ENCODE measurements around the gene ZFHX3.

ZFHX3 gene

GRCh38 chr16:72884037-72884436 lies 163.9 kb downstream of the ZFHX3 start:
- POLR2A ChIA-PET = no interaction called here
- DNase-seq (ENCODE audit: extremely low spot score) = no peak
- no peak for TF ChIP-seq HDGF (IDR thresholded peaks at IDR 0.05; ENCODE audit: borderline replicate concordance)
- no peak for TF ChIP-seq FOXK2 (IDR thresholded peaks at IDR 0.05)
- no peak for TF ChIP-seq TARDBP (IDR thresholded peaks at IDR 0.05)
- no peak for TF ChIP-seq BHLHE40 (IDR thresholded peaks at IDR 0.05; ENCODE audit: borderline replicate concordance)
- no peak for TF ChIP-seq PKNOX1 (IDR thresholded peaks at IDR 0.05)
- TF ChIP-seq LEF1 (IDR thresholded peaks at IDR 0.05; ENCODE audit: borderline replicate concordance) = no peak
- TF ChIP-seq ZNF384 (IDR thresholded peaks at IDR 0.05) = no peak
- TF ChIP-seq SUZ12 (IDR thresholded peaks at IDR 0.05) = no peak
- TF ChIP-seq L3MBTL2 (conservative IDR thresholded peaks at IDR 0.05) = no peak
- no peak for TF ChIP-seq FOXA1 (IDR thresholded peaks at IDR 0.05)
- no peak for TF ChIP-seq ARNT (IDR thresholded peaks at IDR 0.05)
- no peak for TF ChIP-seq CTBP1 (IDR thresholded peaks at IDR 0.05; ENCODE audit: borderline replicate concordance)
- TF ChIP-seq SP1 (IDR thresholded peaks at IDR 0.05) = no peak
- TF ChIP-seq ELF4 (IDR thresholded peaks at IDR 0.05) = no peak
- no peak for TF ChIP-seq NFRKB (IDR thresholded peaks at IDR 0.05)
- no peak for TF ChIP-seq FOXM1 (IDR thresholded peaks at IDR 0.05; ENCODE audit: borderline replicate concordance)
- CTCF ChIA-PET = no interaction called here

GRCh38 chr16:72879846-72880245 lies 168.1 kb downstream of the ZFHX3 start:
- TF ChIP-seq SP1 (IDR thresholded peaks at IDR 0.05) (no peak), LEF1 (IDR thresholded peaks at IDR 0.05; ENCODE audit: borderline replicate concordance) (no peak), FOXM1 (IDR thresholded peaks at IDR 0.05; ENCODE audit: borderline replicate concordance) (no peak), BHLHE40 (IDR thresholded peaks at IDR 0.05; ENCODE audit: borderline replicate concordance) (no peak), PKNOX1 (IDR thresholded peaks at IDR 0.05) (no peak), ARNT (IDR thresholded peaks at IDR 0.05) (no peak), NFRKB (IDR thresholded peaks at IDR 0.05) (no peak), SUZ12 (IDR thresholded peaks at IDR 0.05) (no peak), ELF4 (IDR thresholded peaks at IDR 0.05) (no peak), FOXK2 (IDR thresholded peaks at IDR 0.05) (no peak), L3MBTL2 (conservative IDR thresholded peaks at IDR 0.05) (no peak), CTBP1 (IDR thresholded peaks at IDR 0.05; ENCODE audit: borderline replicate concordance) (no peak), HDGF (IDR thresholded peaks at IDR 0.05; ENCODE audit: borderline replicate concordance) (no peak), TARDBP (IDR thresholded peaks at IDR 0.05) (no peak)
- DNase-seq (ENCODE audit: extremely low spot score) = no peak
- POLR2A ChIA-PET = no interaction called here
- CTCF ChIA-PET = no interaction called here

- CTCF ChIA-PET = no interaction called here
- DNase-seq (ENCODE audit: extremely low spot score) = no peak
- TF ChIP-seq PKNOX1 (IDR thresholded peaks at IDR 0.05) (no peak), SUZ12 (IDR thresholded peaks at IDR 0.05) (no peak), LEF1 (IDR thresholded peaks at IDR 0.05; ENCODE audit: borderline replicate concordance) (no peak), ELF4 (IDR thresholded peaks at IDR 0.05) (no peak), CTBP1 (IDR thresholded peaks at IDR 0.05; ENCODE audit: borderline replicate concordance) (no peak), NFRKB (IDR thresholded peaks at IDR 0.05) (no peak), SP1 (IDR thresholded peaks at IDR 0.05) (no peak), ZNF384 (IDR thresholded peaks at IDR 0.05) (no peak), TARDBP (IDR thresholded peaks at IDR 0.05) (no peak), ARNT (IDR thresholded peaks at IDR 0.05) (no peak), FOXM1 (IDR thresholded peaks at IDR 0.05; ENCODE audit: borderline replicate concordance) (no peak), L3MBTL2 (conservative IDR thresholded peaks at IDR 0.05) (no peak), FOXA1 (IDR thresholded peaks at IDR 0.05) (no peak), HDGF (IDR thresholded peaks at IDR 0.05; ENCODE audit: borderline replicate concordance) (no peak), FOXK2 (IDR thresholded peaks at IDR 0.05) (no peak), BHLHE40 (IDR thresholded peaks at IDR 0.05; ENCODE audit: borderline replicate concordance) (no peak)
- POLR2A ChIA-PET = no interaction called here
These were observed 169.3 kb downstream of the ZFHX3 start for GRCh38 chr16:72878301-72879269.

GRCh38 chr16:72877374-72878028 lies 170.4 kb downstream of the ZFHX3 start:
- TF ChIP-seq FOXK2 (IDR thresholded peaks at IDR 0.05) = no peak
- TF ChIP-seq SP1 (IDR thresholded peaks at IDR 0.05) = no peak
- no peak for TF ChIP-seq FOXM1 (IDR thresholded peaks at IDR 0.05; ENCODE audit: borderline replicate concordance)
- no peak for TF ChIP-seq ELF4 (IDR thresholded peaks at IDR 0.05)
- TF ChIP-seq SUZ12 (IDR thresholded peaks at IDR 0.05) = no peak
- TF ChIP-seq PKNOX1 (IDR thresholded peaks at IDR 0.05) = no peak
- no peak for TF ChIP-seq NFRKB (IDR thresholded peaks at IDR 0.05)
- TF ChIP-seq LEF1 (IDR thresholded peaks at IDR 0.05; ENCODE audit: borderline replicate concordance) = no peak
- no peak for TF ChIP-seq FOXA1 (IDR thresholded peaks at IDR 0.05)
- no peak for TF ChIP-seq L3MBTL2 (conservative IDR thresholded peaks at IDR 0.05)
- no peak for TF ChIP-seq CTBP1 (IDR thresholded peaks at IDR 0.05; ENCODE audit: borderline replicate concordance)
- no peak for TF ChIP-seq TARDBP (IDR thresholded peaks at IDR 0.05)
- TF ChIP-seq BHLHE40 (IDR thresholded peaks at IDR 0.05; ENCODE audit: borderline replicate concordance) = no peak
- POLR2A ChIA-PET = no interaction called here
- no peak for DNase-seq (ENCODE audit: extremely low spot score)
- CTCF ChIA-PET = no interaction called here
